ENCODE results near the gene GABRB1. TPM values are rescaled to one million over a fixed set of nuclear protein-coding genes. Genes with fewer than 3 reads are reported as not detected.

The GABRB1 gene
- not detected in 2 replicates for total RNA-seq

DNA sequence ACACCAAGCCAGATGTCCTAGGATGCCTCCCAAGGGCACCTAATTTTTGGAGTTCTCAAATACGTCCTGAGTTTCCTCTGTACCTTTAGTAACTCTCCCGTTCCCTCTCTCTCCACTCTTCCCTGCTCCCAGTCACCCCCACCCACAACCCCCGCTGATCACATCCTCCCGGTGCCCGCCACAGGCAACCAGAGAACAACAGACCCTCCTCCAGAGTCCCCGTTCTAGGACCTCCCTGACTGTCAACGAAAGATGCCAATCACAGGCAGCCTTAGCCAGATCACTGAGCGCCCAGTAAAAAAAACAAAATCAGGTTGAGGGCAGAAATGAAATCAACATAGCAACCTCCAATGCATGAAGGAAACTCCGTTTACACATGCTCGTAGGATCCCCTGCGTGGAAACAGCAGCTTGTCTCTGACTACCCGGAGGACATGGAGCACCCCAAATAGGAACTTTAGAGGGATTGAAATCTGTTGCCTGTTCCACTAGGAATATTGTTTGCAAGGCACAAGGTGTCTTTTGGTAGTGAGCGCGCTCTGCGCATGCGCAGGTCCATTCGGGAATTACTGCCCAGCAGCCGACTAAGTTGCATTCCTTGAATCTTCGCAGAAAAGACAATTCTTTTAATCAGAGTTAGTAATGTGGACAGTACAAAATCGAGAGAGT is at the start of gene GABRB1:
TSS of gene GABRB1 (plus strand) at position 557 of the 668 bp plus-strand sequence.

DNA sequence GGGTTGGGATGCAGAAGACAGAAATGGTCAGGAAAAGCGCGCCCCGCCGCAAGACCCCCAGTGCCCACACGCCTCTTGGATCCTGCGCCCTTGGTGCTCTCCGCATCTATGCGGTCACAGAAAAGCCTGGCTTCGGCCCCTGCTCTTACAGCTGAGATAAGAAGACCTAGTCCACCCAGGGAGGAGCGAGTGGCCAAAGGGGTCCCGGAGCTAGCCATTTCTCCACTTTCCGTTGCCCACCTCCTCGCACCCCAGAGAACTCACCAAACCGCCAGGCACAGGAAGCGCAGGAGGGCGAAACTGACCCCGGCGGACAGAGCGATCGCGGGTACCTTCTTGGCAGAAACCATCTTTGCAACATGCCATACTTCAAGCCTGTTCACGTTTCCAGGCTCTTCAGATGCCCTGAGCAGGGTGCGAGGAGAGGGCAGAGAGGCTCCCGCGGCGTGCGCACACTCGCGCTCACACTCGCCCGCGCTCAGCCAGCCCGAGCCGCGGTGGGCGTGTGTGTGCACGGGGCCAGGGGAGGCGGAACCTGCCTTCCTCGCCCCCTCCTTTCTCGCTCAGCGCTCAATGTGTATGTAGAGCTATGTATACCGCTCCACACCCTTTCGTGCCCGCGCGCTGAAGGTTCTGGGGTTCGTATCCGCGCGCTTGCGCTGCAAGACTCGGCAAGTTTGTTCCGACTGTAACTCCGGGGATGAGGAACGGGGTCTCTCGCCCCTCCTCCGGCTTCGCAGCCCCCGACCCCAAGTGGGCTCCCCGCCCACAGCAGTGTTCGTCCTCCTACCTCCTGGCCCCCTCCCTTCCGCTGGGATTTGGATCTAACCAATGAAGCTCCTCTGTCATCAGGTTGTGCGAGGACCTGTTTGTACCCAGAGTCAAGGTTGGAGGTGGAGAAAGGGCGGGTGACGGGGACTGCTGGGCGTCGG is 38.0 kb upstream of the GABRB1 start, which contains the start of gene GABRA4:
TSS of gene GABRA4 (minus strand) at position 507 of the 932 bp plus-strand sequence. CDS start at position 350, 157 bp downstream.

DNA sequence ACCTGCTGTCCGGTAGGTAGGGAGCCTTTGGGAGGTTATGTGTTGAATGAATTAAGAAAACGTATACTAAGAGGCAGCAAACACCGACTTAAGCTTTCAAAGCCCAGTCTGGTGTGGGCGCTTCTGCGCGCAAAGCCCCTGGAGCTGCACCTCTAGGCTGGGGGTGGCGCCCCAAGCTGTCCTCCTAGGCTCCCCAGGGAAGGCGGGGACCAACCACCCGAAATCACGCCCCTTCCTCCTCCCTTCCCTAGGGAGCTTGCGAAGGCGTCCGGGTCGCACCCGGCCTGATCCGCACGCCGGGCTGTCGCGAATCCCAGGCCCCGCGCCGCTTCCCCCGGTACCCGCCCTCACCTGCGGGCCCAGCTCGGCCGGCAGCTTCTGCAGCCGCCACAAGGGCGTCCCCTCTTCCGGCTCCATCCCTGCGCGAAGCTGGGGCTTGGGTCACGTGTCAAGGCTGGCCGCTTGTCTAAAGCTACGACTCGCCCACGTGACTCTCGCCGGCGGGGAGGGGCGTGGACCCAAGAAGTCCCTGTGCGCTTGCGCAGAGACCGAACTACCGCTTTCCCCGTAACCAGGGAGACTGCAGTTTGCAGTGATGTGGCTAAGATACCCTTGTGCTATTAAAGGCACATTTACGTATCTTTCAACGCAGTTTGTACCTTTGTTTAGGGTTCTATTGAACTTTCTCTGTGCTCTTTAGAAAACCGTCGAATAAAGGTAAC is 432.0 kb downstream of the GABRB1 start, which contains the start of gene COMMD8:
TSS of gene COMMD8 (minus strand) at position 468 of the 722 bp plus-strand sequence. CDS start at position 417, 51 bp downstream.

Other genes with a start within 250 kb of the GABRB1 start
- not detected in 2 replicates for gene COX7B2, start 122.3 kb upstream of the GABRB1 start, total RNA-seq
- gene GABRA4, start 38.0 kb upstream of the GABRB1 start, total RNA-seq: not detected in 2 replicates

All from airway epithelial cell (primary cell).